Testis (tissue), 2 donors: ENCODE data around the gene PLCL1.

Source experiments
- POLR2A ChIP-seq: fragments of 450-650 bp; IDR thresholded peaks from one replicate; pipeline ENCODE4 v1.6.1; 2017; ENCODE audit warnings: antibody characterized with exemption, mild to moderate bottlenecking, moderate library complexity
- TF ChIP-seq, protein P1 (sequence below), 3 experiments: fragments of 450-650 bp in 2 of 3; fragments of 200-600 bp in 1 of 3; sonication (generic) in 1 of 3; IDR thresholded peaks; one replicate each; pipeline ENCODE4 v1.5.1; 2016 to 2019; ENCODE audit warnings: antibody characterized with exemption in 3 of 3, mild to moderate bottlenecking in 2 of 3, moderate library complexity in 1 of 3

DNA sequence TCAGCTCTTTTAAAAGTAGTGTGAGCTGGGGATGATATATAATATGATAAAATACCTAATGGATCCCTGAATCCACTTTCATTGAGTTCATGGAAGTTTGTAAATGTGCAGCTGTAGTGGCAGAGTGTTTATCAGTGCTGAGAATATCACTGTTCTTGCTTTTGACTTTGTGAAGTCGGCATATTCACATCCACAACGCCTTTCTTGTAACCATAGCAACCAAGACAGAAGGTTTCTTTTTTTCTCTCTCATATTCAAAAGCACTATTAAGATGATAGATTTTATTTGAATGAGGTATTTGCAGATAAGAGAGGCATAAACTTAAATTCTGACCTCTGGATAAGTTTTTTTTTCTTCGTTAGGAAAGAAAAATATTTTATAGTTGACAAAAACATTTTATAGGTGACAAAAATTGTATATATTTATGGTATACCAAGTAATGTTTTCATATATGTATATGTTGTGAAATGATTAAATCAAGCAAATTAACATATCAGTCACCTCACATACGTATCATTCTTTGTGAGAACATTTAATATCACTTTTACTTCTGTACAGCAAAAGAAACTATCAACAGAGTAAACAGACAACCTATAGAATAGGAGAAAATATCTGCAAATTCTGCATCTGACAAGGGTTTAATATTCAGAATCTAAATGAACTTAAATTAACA lies 130.0 kb downstream of the PLCL1 start:
- TF ChIP-seq, protein P1, sequence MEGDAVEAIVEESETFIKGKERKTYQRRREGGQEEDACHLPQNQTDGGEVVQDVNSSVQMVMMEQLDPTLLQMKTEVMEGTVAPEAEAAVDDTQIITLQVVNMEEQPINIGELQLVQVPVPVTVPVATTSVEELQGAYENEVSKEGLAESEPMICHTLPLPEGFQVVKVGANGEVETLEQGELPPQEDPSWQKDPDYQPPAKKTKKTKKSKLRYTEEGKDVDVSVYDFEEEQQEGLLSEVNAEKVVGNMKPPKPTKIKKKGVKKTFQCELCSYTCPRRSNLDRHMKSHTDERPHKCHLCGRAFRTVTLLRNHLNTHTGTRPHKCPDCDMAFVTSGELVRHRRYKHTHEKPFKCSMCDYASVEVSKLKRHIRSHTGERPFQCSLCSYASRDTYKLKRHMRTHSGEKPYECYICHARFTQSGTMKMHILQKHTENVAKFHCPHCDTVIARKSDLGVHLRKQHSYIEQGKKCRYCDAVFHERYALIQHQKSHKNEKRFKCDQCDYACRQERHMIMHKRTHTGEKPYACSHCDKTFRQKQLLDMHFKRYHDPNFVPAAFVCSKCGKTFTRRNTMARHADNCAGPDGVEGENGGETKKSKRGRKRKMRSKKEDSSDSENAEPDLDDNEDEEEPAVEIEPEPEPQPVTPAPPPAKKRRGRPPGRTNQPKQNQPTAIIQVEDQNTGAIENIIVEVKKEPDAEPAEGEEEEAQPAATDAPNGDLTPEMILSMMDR (IDR thresholded peaks at IDR 0.05) = no peak
- TF ChIP-seq POLR2A = no peak
